Fibroblast of upper back skin (primary cell): ENCODE results near the gene FEZF2.

Experiments
- DNase-seq: peaks from one replicate; pipeline ENCODE4 v3.0.0-alpha.2; 2013

Gene FEZF2

GRCh38 chr3:62373215-62373614 is at the start of gene FEZF2:
Gene FEZF2 (minus strand): TSS chr3:62373550. CDS start chr3:62372868, 682 bp downstream.
- no peak for DNase-seq

- no peak for DNase-seq
Observed at GRCh38 chr3:62421207-62421606, 47.9 kb upstream of the FEZF2 start.

GRCh38 chr3:62416144-62416543 is 42.8 kb upstream of the FEZF2 start:
- DNase-seq, result no peak

- DNase-seq, result no peak
Observed at GRCh38 chr3:62415312-62415801, 42.0 kb upstream of the FEZF2 start.

GRCh38 chr3:62414786-62415185 is 41.4 kb upstream of the FEZF2 start:
- DNase-seq, result no peak

- DNase-seq, result no peak
Observed at GRCh38 chr3:62413687-62414086, 40.3 kb upstream of the FEZF2 start.

- DNase-seq, result no peak
Observed at GRCh38 chr3:62406945-62407344, 33.6 kb upstream of the FEZF2 start.

- no peak for DNase-seq
Observed at GRCh38 chr3:62405566-62405965, 32.2 kb upstream of the FEZF2 start.

GRCh38 chr3:62405135-62405534 is 31.8 kb upstream of the FEZF2 start:
- no peak for DNase-seq

- no peak for DNase-seq
Observed at GRCh38 chr3:62404321-62404720, 31.0 kb upstream of the FEZF2 start.

- no peak for DNase-seq
Observed at GRCh38 chr3:62403765-62404164, 30.4 kb upstream of the FEZF2 start.

- no peak for DNase-seq
Observed at GRCh38 chr3:62392626-62393292, 19.4 kb upstream of the FEZF2 start.

GRCh38 chr3:62387251-62387650 is 13.9 kb upstream of the FEZF2 start:
- no peak for DNase-seq

- no peak for DNase-seq
Observed at GRCh38 chr3:62379321-62379798, 6.0 kb upstream of the FEZF2 start.

- DNase-seq, result no peak
Observed at GRCh38 chr3:62378921-62379320, 5.6 kb upstream of the FEZF2 start.

GRCh38 chr3:62378311-62378789 is 5.0 kb upstream of the FEZF2 start:
- DNase-seq, result no peak

- DNase-seq, result no peak
Observed at GRCh38 chr3:62376906-62377877, 3.8 kb upstream of the FEZF2 start.

- DNase-seq, result no peak
Observed at GRCh38 chr3:62376454-62376720, 3.0 kb upstream of the FEZF2 start.

GRCh38 chr3:62375655-62376453 is 2.5 kb upstream of the FEZF2 start:
- no peak for DNase-seq

- DNase-seq, result no peak
Observed at GRCh38 chr3:62374341-62375218, 1.2 kb upstream of the FEZF2 start.

GRCh38 chr3:62373714-62374333 is 474 bp upstream of the FEZF2 start:
- DNase-seq, result no peak
